GM21423 (cell line): Measurements from ENCODE around the gene SOX10.

Experiments used
- ATAC-seq: cut with Tn5 transposase; IDR thresholded peaks from one replicate; pipeline ENCODE4 v1.9.1; 2021; ENCODE audit warnings: mild to moderate bottlenecking, moderate library complexity; ENCODE audit not compliant: unreplicated experiment

Gene SOX10

GRCh38 chr22:37931893-37932389 lies 52.4 kb downstream of the SOX10 start:
- no peak for ATAC-seq

- no peak for ATAC-seq
These were observed 53.4 kb downstream of the SOX10 start for GRCh38 chr22:37930952-37931440.

GRCh38 chr22:37930270-37930951 lies 53.9 kb downstream of the SOX10 start:
- no peak for ATAC-seq

- no peak for ATAC-seq
These were observed 55.0 kb downstream of the SOX10 start for GRCh38 chr22:37929390-37929789.

GRCh38 chr22:37927637-37927936 lies 56.8 kb downstream of the SOX10 start:
- no peak for ATAC-seq

GRCh38 chr22:37926771-37927636 lies 57.4 kb downstream of the SOX10 start:
- no peak for ATAC-seq

- ATAC-seq, result no peak
These were observed 58.0 kb downstream of the SOX10 start for GRCh38 chr22:37926358-37926757.

- no peak for ATAC-seq
These were observed 58.6 kb downstream of the SOX10 start for GRCh38 chr22:37925767-37926166.

- no peak for ATAC-seq
These were observed 59.0 kb downstream of the SOX10 start for GRCh38 chr22:37925330-37925729.

- no peak for ATAC-seq
These were observed 59.8 kb downstream of the SOX10 start for GRCh38 chr22:37924386-37925065.

- ATAC-seq, result no peak
These were observed 60.4 kb downstream of the SOX10 start for GRCh38 chr22:37923927-37924326.
